Neural cell (in vitro differentiated cells): ENCODE results near the gene RNF144A.

Experiments used
- MXI1 ChIP-seq: fragments of 450-650 bp; conservative IDR thresholded peaks from 2 replicates; pipeline ENCODE4 v1.6.1; 2014; ENCODE audit warnings: antibody characterized with exemption, mild to moderate bottlenecking; ENCODE audit not compliant: poor library complexity, severe bottlenecking
- RAD21 ChIP-seq: fragments of 450-650 bp; conservative IDR thresholded peaks from 2 replicates; pipeline ENCODE4 v1.6.1; 2014; ENCODE audit warnings: antibody characterized with exemption, mild to moderate bottlenecking, moderate library complexity
- TAF1 ChIP-seq: IDR thresholded peaks from 2 replicates; pipeline ENCODE4 v1.6.1; 2012; ENCODE audit warnings: low read depth
- TF ChIP-seq, protein P1 (sequence below): fragments of 450-650 bp; IDR thresholded peaks from 2 replicates; pipeline ENCODE4 v1.5.1; 2014; ENCODE audit warnings: antibody characterized with exemption, mild to moderate bottlenecking, moderate library complexity; ENCODE audit not compliant: poor library complexity, severe bottlenecking
- TF ChIP-seq, protein P2 (sequence below): IDR thresholded peaks from 2 replicates; pipeline ENCODE4 v1.6.1; 2012; ENCODE audit warnings: borderline replicate concordance

DNA sequence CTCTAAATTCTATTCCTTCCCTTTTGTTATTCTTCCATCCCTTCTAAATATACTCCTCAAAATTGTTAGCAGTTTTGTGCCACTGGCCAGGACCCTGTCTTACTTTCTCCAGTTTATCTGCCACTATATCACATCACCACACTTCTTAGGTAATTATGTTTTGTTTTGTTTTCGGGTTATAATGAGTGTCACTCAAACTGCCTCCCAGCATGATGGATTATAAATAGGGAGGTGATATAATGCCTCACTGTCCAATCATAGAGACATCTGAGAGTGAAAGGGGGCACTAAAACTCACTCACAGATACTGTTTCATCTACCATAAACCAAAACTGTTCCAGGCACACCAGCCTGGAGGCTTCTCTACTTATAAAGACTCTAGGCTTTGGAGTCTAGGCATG lies 36.2 kb upstream of the RNF144A start:
- TF ChIP-seq, protein P1, sequence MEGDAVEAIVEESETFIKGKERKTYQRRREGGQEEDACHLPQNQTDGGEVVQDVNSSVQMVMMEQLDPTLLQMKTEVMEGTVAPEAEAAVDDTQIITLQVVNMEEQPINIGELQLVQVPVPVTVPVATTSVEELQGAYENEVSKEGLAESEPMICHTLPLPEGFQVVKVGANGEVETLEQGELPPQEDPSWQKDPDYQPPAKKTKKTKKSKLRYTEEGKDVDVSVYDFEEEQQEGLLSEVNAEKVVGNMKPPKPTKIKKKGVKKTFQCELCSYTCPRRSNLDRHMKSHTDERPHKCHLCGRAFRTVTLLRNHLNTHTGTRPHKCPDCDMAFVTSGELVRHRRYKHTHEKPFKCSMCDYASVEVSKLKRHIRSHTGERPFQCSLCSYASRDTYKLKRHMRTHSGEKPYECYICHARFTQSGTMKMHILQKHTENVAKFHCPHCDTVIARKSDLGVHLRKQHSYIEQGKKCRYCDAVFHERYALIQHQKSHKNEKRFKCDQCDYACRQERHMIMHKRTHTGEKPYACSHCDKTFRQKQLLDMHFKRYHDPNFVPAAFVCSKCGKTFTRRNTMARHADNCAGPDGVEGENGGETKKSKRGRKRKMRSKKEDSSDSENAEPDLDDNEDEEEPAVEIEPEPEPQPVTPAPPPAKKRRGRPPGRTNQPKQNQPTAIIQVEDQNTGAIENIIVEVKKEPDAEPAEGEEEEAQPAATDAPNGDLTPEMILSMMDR = no peak
- TF ChIP-seq TAF1 (no peak), RAD21 (no peak), MXI1 (no peak)
- TF ChIP-seq, protein P2, sequence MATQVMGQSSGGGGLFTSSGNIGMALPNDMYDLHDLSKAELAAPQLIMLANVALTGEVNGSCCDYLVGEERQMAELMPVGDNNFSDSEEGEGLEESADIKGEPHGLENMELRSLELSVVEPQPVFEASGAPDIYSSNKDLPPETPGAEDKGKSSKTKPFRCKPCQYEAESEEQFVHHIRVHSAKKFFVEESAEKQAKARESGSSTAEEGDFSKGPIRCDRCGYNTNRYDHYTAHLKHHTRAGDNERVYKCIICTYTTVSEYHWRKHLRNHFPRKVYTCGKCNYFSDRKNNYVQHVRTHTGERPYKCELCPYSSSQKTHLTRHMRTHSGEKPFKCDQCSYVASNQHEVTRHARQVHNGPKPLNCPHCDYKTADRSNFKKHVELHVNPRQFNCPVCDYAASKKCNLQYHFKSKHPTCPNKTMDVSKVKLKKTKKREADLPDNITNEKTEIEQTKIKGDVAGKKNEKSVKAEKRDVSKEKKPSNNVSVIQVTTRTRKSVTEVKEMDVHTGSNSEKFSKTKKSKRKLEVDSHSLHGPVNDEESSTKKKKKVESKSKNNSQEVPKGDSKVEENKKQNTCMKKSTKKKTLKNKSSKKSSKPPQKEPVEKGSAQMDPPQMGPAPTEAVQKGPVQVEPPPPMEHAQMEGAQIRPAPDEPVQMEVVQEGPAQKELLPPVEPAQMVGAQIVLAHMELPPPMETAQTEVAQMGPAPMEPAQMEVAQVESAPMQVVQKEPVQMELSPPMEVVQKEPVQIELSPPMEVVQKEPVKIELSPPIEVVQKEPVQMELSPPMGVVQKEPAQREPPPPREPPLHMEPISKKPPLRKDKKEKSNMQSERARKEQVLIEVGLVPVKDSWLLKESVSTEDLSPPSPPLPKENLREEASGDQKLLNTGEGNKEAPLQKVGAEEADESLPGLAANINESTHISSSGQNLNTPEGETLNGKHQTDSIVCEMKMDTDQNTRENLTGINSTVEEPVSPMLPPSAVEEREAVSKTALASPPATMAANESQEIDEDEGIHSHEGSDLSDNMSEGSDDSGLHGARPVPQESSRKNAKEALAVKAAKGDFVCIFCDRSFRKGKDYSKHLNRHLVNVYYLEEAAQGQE = no peak
